Measurements from ENCODE around the gene R3HCC1L. TPM values are rescaled to one million over a fixed set of nuclear protein-coding genes. Genes with fewer than 3 reads are reported as not detected.
A peak's percentile ranks its signal among the peaks of the same experiment; 100 is the strongest.

Gene R3HCC1L
- total RNA-seq, 6 donors from 2014 or later: 13.2 to 24.1 (median 16.3) TPM

- H3K9me3 ChIP-seq: no peaks in the 10 kb centered on the region
- ATAC-seq (ENCODE audit: low FRiP score in 2 of 2): no peak
- H3K27ac ChIP-seq: no peak overlapping the region
- TF ChIP-seq EP300 (IDR thresholded peaks at IDR 0.05) (no peak), POLR2A (IDR thresholded peaks at IDR 0.05) (no peak), POLR2AphosphoS5 (IDR thresholded peaks at IDR 0.05) (no peak), CTCF (IDR thresholded peaks at IDR 0.05) (no peak)
- H3K4me1 ChIP-seq: no peaks in the 10 kb centered on the region
- 65 to 77% methylated on average over 6 of the region's 6 CpGs for WGBS, 2 donors
- DNase-seq: peak in 1 of 2 donors; percentile 10
- no peaks in the 10 kb centered on the region for H3K27me3 ChIP-seq
- H3K4me3 ChIP-seq: no peak overlapping the region
- H3K36me3 ChIP-seq: no peaks in the 10 kb centered on the region
Observed at GRCh38 chr10:98098247-98098646, 36.2 kb upstream of the R3HCC1L start.

GRCh38 chr10:98100476-98100875, 34.0 kb upstream of the R3HCC1L start:
- Histone ChIP-seq H3K27ac (no peak overlapping the region), H3K36me3 (no peaks in the 10 kb centered on the region), H3K9me3 (no peaks in the 10 kb centered on the region), H3K27me3 (no peaks in the 10 kb centered on the region), H3K4me1 (no peaks in the 10 kb centered on the region), H3K4me3 (no peak overlapping the region)
- WGBS, 2 donors: 72 to 78% methylated on average over 3 of the region's 3 CpGs
- TF ChIP-seq POLR2A (IDR thresholded peaks at IDR 0.05) (no peak), POLR2AphosphoS5 (IDR thresholded peaks at IDR 0.05) (no peak), CTCF (IDR thresholded peaks at IDR 0.05) (no peak), EP300 (IDR thresholded peaks at IDR 0.05) (no peak)
- ATAC-seq (ENCODE audit: low FRiP score in 2 of 2): no peak
- no peak for DNase-seq

GRCh38 chr10:98101366-98101765, 33.1 kb upstream of the R3HCC1L start:
- no peak for TF ChIP-seq EP300 (IDR thresholded peaks at IDR 0.05)
- no peak for TF ChIP-seq POLR2A (IDR thresholded peaks at IDR 0.05)
- no peak for TF ChIP-seq POLR2AphosphoS5 (IDR thresholded peaks at IDR 0.05)
- no peak for TF ChIP-seq CTCF (IDR thresholded peaks at IDR 0.05)
- H3K27ac ChIP-seq: no peak overlapping the region
- no peak for DNase-seq
- WGBS, 2 donors: 94 to 96% methylated on average over 2 of the region's 2 CpGs
- no peaks in the 10 kb centered on the region for H3K9me3 ChIP-seq
- H3K27me3 ChIP-seq: no peaks in the 10 kb centered on the region
- no peak for ATAC-seq (ENCODE audit: low FRiP score in 2 of 2)
- H3K4me3 ChIP-seq: no peak overlapping the region
- no peaks in the 10 kb centered on the region for H3K4me1 ChIP-seq
- no peaks in the 10 kb centered on the region for H3K36me3 ChIP-seq

- ATAC-seq (ENCODE audit: low FRiP score in 2 of 2) (no peak), DNase-seq (peak in 1 of 2 donors; percentile 13)
- WGBS, 2 donors: 70 to 73% methylated on average over 3 of the region's 3 CpGs
- Histone ChIP-seq H3K36me3 (no peaks in the 10 kb centered on the region), H3K4me3 (no peak overlapping the region), H3K27ac (no peak overlapping the region), H3K9me3 (no peaks in the 10 kb centered on the region), H3K27me3 (no peaks in the 10 kb centered on the region), H3K4me1 (peaks cover 0 to 4% (median 0%) of the 10 kb centered on the region in 4 donors)
- no peak for TF ChIP-seq POLR2A (IDR thresholded peaks at IDR 0.05)
Observed at GRCh38 chr10:98104125-98104524, 30.3 kb upstream of the R3HCC1L start.

GRCh38 chr10:98106531-98106930, 27.9 kb upstream of the R3HCC1L start:
- TF ChIP-seq POLR2AphosphoS5 (IDR thresholded peaks at IDR 0.05): no peak
- no peak for TF ChIP-seq POLR2A (IDR thresholded peaks at IDR 0.05)
- no peak for TF ChIP-seq EP300 (IDR thresholded peaks at IDR 0.05)
- no peak for TF ChIP-seq CTCF (IDR thresholded peaks at IDR 0.05)
- Histone ChIP-seq H3K27me3 (no peaks in the 10 kb centered on the region), H3K4me1 (peaks cover 0 to 4% (median 0%) of the 10 kb centered on the region in 4 donors), H3K36me3 (no peaks in the 10 kb centered on the region), H3K4me3 (no peak overlapping the region), H3K9me3 (no peaks in the 10 kb centered on the region), H3K27ac (no peak overlapping the region)
- DNase-seq (no peak), ATAC-seq (ENCODE audit: low FRiP score in 2 of 2) (no peak)
- WGBS, 2 donors: 78 to 85% methylated on average over 1 of the region's 1 CpG
